AG04450 (cell line): Measurements from ENCODE around the gene EIF4G3. TPM values are rescaled to one million over a fixed set of nuclear protein-coding genes. Genes with fewer than 3 reads are reported as not detected.

Experiments
- CTCF ChIA-PET: fragments of 300-600, 350-600 bp; formaldehyde crosslinking; extraction: SDS; loops from one replicate; lab custom pipeline; 2022; ENCODE audit warnings: antibody characterized with exemption, inconsistent platforms; lab: Charles Lee
- POLR2A ChIA-PET: fragments of 350-600 bp; formaldehyde crosslinking; extraction: SDS; loops from one replicate; lab custom pipeline; 2021; ENCODE audit warnings: antibody characterized with exemption, inconsistent platforms; lab: Yijun Ruan, JAX
- DNase-seq: peaks from one replicate; pipeline ENCODE4 v3.0.0-alpha.2; 2011; ENCODE audit warnings: low read depth, low spot score
- H3K27ac ChIP-seq: one replicate; pipeline ENCODE4 v1.5.1; 2012; ENCODE audit warnings: low read depth, low read length, control low read depth
- H3K27me3 ChIP-seq: one replicate; pipeline ENCODE4 v1.6.0; 2012; ENCODE audit warnings: low read length; ENCODE audit not compliant: control insufficient read depth, insufficient read depth
- H3K4me3 ChIP-seq: 2 replicates; pipeline ENCODE4 v1.5.1; 2011; ENCODE audit warnings: mild to moderate bottlenecking, low read depth, low read length, control low read depth
- H3K9me3 ChIP-seq: 2 replicates; pipeline ENCODE4 v1.5.1; 2012; ENCODE audit warnings: low read length; ENCODE audit not compliant: control insufficient read depth, insufficient read depth
- polyA plus RNA-seq: library from polyadenylated mRNA; depleted of rRNA; stranded (reverse); fragments of >200 nt; gene quantifications from 2 replicates; pipeline ENCODE4 v1.2.3, GENCODE V29; 2011
- TF ChIP-seq, protein P1 (sequence below): IDR thresholded peaks from 2 replicates; pipeline ENCODE4 v1.5.1; 2011; ENCODE audit warnings: low read depth, low read length, control low read depth, inconsistent platforms

The EIF4G3 gene
- polyA plus RNA-seq, 1 experiment, result 74.9 TPM

DNA sequence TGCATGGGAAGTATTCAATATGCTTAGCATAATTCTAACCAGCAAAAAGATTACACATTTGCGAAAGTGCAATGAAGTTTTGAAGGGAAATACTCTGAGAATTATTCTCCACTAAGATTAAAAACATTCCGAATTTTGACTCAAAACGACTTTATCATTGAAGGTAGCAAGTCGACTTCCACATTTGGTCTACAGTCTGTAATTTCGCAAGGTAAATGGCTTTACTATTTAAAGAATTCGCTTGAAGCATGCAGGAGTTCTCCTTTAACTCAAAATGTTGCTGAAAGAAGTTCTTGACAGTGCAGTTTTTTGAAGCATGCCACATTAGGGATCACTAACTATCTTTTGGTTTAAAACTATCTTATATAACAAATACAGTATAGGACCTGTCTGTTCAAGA lies 228.6 kb downstream of the EIF4G3 start:
- Histone ChIP-seq H3K9me3 (no peaks in the 10 kb centered on the region), H3K27me3 (no peaks in the 10 kb centered on the region), H3K27ac (no peak overlapping the region), H3K4me3 (no peak overlapping the region)
- DNase-seq, result no peak
- ChIA-PET POLR2A (interaction anchor here (0.6 kb wide), 1 partner anchor 151 kb away, joined by 5 read pairs; no protein-coding TSS in a partner anchor), CTCF (no interaction called here)
- TF ChIP-seq, protein P1, sequence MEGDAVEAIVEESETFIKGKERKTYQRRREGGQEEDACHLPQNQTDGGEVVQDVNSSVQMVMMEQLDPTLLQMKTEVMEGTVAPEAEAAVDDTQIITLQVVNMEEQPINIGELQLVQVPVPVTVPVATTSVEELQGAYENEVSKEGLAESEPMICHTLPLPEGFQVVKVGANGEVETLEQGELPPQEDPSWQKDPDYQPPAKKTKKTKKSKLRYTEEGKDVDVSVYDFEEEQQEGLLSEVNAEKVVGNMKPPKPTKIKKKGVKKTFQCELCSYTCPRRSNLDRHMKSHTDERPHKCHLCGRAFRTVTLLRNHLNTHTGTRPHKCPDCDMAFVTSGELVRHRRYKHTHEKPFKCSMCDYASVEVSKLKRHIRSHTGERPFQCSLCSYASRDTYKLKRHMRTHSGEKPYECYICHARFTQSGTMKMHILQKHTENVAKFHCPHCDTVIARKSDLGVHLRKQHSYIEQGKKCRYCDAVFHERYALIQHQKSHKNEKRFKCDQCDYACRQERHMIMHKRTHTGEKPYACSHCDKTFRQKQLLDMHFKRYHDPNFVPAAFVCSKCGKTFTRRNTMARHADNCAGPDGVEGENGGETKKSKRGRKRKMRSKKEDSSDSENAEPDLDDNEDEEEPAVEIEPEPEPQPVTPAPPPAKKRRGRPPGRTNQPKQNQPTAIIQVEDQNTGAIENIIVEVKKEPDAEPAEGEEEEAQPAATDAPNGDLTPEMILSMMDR, result no peak

DNA sequence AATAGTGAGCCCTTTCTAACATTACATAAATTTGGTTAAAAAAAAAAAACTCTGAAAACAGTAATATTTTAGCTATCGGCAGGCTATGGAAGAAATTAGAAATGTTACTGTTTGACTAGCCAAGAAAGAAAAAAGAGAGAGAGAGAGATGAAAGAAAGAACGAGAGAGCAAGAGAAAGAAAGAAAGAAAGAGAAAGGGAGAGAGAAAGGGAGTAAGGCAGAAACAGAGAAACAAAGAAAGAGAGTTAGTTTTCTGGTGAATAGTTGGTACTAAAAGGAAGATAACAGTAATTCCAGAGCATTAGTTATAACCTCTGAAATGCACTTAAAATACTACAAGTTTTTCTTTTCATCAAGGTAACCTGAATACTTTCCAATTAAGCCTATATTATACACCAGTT lies 229.3 kb downstream of the EIF4G3 start:
- H3K27me3 ChIP-seq, result no peaks in the 10 kb centered on the region
- DNase-seq, result no peak
- H3K4me3 ChIP-seq, result no peak overlapping the region
- TF ChIP-seq, protein P1, result no peak
- no peak overlapping the region for H3K27ac ChIP-seq
- H3K9me3 ChIP-seq, result no peaks in the 10 kb centered on the region
- ChIA-PET POLR2A (no interaction called here), CTCF (no interaction called here)

DNA sequence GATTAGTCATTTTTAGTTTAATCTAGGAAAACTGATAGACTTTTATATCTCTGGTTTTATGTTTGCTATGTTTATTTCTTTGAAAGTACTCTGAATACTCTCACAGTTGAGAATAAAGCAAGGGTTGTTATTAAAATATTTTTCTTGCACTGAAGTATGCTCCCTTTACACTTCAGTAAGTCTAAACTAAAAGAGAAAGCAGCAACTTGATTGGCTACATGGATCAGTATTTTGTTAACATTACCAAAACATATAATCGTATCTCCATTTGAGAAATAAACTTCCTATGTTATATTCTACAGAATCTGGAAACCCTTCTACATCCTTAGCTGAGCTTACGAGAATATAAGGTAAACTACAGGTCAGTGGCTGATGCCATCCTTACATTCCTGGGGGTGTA lies 240.1 kb downstream of the EIF4G3 start:
- ChIA-PET CTCF (interaction anchor here (1.4 to 1.9 kb wide), 2 partner anchors 240 to 259 kb away, joined by 3 to 5 read pairs; no protein-coding TSS in a partner anchor), POLR2A (no interaction called here)
- Histone ChIP-seq H3K9me3 (no peaks in the 10 kb centered on the region), H3K27ac (no peak overlapping the region), H3K4me3 (no peak overlapping the region), H3K27me3 (no peaks in the 10 kb centered on the region)
- no peak for DNase-seq
- TF ChIP-seq, protein P1, result no peak

DNA sequence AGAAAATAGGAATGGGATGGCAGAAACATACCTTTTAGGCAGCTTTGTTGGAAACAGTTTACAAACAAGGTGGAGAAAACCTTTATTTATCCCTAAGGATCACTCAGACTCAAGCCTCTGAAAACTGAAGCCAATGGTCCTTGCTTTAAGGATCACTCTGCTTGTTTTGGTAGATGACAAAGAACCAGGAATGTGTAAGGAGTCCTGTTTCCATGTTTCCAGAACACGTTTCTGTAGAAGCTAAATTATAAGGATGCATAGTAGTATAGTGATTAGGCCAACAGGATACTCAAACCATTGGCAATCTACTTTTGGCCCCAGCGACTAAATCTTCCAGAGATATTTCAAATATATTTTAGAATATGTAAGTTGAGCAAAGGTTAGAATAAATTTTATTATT lies 240.5 kb downstream of the EIF4G3 start:
- no peaks in the 10 kb centered on the region for H3K9me3 ChIP-seq
- H3K27ac ChIP-seq, result no peak overlapping the region
- H3K4me3 ChIP-seq, result no peak overlapping the region
- no peak for DNase-seq
- ChIA-PET CTCF (interaction anchor here (1.4 to 1.9 kb wide), 2 partner anchors 239 to 259 kb away, joined by 3 to 5 read pairs; no protein-coding TSS in a partner anchor), POLR2A (no interaction called here)
- no peaks in the 10 kb centered on the region for H3K27me3 ChIP-seq
- TF ChIP-seq, protein P1, result no peak

DNA sequence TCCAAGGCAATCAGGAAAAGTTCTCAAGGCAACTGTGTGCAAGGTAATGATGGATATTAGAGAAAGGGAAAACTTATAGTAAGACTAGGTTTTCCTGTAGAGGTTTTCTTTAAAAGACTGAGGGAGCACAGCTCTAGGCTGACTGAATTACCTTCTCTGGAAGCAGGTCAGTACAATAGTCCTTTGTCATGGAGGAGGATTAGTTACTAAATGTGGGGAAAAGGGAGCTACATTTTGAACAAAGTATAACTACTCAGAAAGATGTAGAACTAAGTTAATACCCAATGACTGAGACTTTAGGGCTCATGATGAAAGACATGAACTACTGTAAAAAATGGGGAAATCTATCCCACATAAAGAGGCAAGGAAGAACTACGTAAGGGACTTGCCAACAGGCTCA lies 241.0 kb downstream of the EIF4G3 start:
- POLR2A ChIA-PET, result no interaction called here
- H3K9me3 ChIP-seq, result no peaks in the 10 kb centered on the region
- no peak overlapping the region for H3K4me3 ChIP-seq
- CTCF ChIA-PET, result interaction anchor here (1.4 to 1.9 kb wide), 2 partner anchors 239 to 260 kb away, joined by 3 to 5 read pairs; no protein-coding TSS in a partner anchor
- TF ChIP-seq, protein P1, result no peak
- DNase-seq, result no peak
- H3K27me3 ChIP-seq, result no peaks in the 10 kb centered on the region
- no peak overlapping the region for H3K27ac ChIP-seq
